HG02588 (cell line): ENCODE measurements around the gene PCSK1N.

Experiments
- ATAC-seq: cut with Tn5 transposase; IDR thresholded peaks from one replicate; pipeline ENCODE4 v1.9.1; 2021; ENCODE audit warnings: mild to moderate bottlenecking, moderate library complexity; ENCODE audit not compliant: unreplicated experiment

The PCSK1N gene

DNA sequence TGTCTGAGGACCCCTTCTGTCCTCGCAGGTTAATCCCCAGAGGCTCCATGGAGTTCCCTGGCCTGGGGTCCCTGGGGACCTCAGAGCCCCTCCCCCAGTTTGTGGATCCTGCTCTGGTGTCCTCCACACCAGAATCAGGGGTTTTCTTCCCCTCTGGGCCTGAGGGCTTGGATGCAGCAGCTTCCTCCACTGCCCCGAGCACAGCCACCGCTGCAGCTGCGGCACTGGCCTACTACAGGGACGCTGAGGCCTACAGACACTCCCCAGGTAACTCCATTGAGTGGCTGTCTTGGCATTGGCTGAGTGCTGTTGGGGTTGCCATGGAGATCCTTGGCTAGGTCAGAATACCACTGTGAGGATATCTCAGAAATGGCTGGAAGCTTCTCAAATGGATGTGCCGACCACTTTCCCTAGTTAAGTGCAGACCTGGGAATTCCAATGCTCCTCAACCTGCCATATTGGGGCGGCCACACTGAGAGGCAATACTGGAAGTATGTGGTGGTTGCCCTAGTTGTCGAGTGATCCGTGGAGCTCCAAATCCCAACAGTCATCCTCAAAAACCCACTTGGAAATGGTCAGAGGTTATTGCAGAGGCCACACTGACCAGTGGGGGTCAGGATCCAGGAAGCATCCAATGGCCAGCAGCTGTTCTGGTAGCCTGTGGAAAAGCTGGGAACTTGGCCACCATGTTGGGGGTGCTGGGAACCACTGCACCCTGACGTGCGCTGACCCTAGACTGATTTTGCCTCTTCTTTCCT is 44.2 kb downstream of the PCSK1N start:
- ATAC-seq = no peak

DNA sequence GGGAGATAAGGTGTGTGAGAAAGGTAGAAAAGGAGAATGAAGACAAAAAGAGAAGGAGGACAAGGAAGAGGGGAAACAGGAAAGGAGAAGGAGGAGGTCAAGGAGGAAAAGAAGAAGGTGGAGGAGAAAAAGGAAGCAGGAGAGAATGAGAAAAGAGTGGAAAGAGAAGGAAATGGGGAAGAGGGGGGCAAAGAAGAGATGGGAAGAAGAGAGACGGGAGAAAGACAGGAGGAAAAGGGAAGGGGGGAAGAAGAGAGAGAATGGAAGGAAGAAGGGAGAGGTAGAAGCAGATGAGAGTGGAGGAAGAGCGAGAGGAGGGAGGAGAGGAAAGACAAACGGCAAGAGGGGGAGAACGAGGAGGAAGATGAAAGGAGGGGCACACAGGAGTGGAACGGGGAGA is 44.9 kb downstream of the PCSK1N start:
- ATAC-seq = no peak

DNA sequence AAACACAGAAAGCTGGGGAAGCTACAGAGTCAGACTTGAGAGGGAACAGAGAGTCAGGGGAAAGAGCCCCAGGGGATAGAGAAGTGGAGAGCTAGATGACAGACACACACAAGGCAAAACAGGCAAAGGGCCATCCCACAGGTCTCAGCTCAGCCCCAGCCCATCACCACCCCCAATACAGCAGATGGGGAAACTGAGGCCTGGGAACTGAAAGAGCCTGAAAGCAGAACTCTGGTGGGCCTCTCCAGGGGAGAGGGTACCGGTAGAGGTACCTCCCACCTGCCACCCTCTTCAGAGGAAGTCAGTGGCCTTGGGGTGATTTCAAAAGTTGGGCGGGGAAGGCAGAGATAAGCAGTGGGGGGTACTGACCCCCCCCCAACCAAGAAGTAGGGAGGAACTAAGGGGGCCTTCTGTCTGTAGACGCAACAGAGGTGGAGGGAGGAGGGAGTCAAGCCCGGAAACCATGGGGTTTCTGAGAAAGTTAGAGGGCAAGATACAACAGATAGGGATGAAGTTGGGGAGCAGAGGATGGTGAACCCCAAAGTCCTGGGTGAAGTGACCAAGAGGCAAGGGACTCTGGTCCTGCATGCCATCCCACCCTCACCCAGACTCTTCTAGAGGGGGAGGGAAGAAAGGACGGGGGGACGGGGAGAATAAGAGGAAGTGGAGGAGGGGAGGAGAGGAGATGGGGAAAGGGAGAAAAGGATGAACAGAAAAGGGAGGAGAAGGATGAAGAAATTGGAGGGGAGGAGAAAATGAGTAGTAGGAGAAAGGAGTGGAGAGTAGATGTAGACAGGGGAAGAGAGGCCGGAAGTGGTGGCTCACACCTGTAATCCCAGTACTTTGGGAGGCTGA is 45.8 kb downstream of the PCSK1N start:
- no peak for ATAC-seq

DNA sequence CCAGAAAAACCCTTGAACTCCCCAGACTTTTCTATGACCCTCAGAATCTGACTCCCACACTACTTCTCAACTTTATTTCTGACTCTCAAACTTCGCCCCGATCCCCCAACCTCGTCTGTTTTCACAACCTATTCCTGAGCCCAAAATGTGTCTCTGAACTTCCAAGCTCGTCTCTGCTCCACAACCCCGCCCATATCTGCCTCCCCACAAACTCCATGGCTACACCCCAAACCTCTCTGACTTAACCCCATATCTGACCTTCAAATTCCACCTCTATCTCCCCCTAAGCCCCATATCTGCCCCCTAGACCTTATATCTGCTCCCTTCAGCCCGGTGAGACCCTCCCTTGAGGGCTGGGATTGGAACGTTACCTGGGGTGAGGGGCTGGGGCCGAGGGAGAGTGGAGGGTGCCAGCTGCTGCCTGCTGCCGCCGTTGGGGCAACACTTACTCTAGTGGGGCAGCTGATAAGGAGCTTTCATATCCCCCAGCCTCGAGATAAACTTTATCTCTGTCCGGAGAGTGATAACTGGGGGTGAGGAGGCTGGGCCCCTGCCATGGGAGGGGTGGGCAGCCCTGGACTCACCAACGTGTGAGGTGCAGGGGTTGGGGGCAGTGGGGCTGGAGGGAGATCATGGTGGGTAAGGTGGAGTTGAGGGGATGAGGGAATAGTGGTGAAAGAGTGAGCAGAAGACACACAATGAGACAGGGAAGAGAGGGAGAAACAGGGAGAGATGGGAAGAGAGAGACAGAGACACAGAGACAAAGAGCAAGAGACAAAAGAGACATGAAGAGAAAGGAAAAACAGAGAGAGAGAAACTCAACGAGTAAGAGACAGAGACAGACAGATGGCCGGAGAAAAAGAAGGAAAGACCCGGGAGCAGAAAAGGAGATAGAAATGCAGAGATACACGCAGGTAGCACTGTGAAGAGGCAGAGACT is 47.6 kb downstream of the PCSK1N start:
- no peak for ATAC-seq

DNA sequence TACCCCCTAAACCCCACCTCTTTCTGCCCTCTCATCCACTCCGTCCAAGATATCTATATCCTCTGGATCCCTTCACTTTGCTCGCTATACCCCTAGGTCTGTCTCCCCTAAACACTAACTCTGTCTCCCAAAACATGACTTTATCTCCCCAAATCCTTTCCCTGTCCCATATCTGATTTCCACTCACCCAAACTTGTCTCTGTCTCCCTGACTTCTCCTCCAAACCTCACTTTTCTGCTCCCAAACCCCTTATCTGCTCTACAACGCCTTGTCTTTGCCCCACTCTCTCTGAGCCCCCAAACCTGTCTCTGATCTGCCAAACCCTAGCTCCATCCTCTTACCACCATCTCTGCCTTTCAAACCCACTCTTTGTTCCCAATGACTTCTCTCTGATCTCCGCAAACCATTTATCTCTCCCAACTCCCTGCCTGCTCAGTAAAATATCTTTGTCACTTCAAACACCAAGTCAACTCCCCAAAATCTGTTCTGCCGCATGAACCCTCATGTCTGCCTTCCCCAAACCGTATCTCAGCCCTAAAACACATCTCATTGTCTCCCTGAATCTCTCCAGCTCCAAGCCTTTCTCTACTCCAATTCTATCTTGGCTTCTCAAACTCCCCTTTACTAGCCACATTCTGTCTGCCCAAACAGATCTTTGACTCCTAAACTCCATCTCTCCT is 48.4 kb downstream of the PCSK1N start:
- ATAC-seq = no peak

DNA sequence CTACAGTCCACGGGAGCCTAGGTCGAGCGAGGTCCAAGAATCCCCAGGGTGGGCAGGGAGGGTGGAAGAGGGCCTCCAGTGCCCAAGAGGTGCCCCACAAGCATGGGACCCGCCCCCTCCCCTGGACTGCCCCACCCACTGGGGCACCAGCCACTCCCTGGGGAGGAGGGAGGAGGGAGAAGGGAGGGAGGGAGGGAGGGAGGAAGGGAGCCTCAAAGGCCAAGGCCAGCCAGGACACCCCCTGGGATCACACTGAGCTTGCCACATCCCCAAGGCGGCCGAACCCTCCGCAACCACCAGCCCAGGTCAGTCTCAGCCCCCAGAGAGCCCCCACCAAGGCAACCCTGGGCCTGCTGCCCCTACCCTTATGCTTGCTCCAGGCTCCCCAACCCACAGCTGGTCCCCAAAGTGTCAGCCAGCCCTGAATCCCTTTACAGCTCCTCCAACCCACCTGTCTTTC is 49.0 kb downstream of the PCSK1N start, which contains the start of gene GATA1:
TSS of gene GATA1 (plus strand) at position 250 of the 460 bp plus-strand sequence. CDS start 4,520 bp downstream, outside the sequence.
- no peak for ATAC-seq

DNA sequence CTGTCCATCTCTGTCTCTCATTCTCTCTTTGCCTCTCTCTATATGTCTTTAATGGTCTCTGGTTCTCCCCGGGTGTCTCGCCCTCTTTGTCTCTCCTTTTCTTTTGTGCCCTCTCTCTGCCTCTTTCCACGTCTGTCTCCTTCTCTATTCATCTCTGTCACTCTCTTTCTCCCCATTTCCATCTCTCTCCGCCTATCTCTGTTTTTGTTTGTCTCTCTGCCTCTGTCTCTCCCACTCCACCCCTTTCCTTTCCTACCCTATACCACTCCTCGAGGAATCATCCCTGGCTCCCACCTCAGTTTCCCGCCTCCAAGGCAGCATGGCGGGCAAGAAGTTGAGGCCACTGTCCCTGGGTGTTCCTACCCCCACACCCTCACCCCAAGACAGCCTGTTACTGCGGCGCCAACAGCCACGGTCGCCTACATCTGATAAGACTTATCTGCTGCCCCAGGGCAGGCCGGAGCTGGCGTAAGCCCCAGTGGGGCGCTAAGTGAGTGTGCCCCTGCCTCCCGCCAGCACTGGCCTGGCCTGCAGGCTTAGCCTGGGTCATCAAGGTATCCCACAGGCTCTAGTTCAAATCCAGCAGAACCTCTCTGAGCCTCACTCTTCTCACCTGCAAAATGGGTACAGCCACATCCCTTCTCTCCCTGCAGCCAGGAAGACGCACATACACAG is 49.7 kb downstream of the PCSK1N start:
- no peak for ATAC-seq

DNA sequence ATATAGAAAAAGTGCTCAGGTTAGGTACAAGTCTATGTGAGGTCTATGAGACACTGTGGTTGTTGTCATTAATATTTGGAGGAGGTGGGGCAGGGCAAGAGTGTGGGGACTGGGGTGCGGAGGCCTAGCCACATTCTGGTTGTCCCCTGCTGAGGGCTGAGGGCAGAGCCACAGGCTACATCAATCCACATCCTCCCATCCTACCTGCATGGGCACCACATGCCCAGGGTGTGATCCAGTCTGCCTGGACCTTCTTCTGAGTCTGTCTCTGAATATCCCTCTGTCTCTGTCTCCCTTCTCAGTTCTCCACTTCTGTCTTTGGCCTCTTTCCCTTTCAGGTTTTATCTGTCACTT is 50.2 kb downstream of the PCSK1N start:
- ATAC-seq = no peak

DNA sequence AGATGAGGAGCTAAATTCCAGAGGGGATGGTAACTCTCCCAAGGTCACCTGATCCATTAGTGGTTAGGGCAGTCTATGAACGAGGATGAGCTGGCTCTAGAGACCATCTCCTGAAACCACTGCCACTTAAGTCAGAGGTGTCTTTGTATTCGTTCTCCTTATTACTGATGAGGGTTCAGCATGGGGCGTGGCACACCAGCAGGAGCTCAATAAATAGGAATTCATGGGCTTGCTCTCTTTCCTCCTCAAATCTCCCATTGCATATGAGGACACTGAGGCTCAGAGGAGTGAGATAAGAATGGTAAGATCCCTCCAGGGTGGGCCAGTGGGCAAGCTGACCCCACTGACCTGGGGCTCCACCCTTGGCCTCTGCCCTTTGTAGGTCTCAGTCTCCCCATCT is 50.7 kb downstream of the PCSK1N start:
- no peak for ATAC-seq

DNA sequence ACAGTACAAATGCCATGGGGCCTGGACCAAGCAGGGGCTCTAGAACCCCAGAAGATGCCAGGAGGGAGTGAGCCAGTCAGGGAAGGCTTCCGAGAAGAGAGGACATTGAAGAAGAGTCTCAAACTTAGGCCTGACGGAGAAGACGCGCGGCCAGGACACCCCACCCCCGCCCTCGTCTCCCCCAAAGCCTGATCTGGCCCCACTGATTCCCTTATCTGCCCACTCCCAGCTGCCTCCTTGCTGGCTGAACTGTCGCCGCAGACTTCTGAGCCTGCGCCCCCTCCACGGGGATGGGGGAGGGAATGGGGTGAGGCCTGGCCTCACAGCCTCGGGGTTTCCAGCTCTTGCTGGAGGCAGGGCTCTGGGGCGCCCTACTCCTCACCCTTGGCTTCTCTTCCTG is 52.6 kb downstream of the PCSK1N start:
- no peak for ATAC-seq

DNA sequence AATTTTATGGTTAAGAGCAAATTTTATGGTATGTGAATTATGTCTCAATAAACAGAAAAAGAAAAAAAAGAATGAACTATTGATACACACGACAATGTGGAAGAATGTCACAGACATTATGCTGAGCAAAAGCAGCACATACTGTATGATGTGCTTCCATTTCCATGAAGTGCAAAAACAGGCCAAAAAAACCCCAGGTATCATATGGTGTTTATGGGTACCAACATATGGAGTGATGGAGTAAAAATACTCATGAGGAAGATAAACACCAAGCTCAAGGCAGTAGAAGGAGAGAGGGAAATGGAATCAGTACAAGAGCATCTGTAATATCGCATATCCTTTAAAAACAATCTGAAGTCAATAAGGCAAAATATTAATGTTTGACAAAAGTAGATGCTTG is 53.2 kb downstream of the PCSK1N start:
- no peak for ATAC-seq

DNA sequence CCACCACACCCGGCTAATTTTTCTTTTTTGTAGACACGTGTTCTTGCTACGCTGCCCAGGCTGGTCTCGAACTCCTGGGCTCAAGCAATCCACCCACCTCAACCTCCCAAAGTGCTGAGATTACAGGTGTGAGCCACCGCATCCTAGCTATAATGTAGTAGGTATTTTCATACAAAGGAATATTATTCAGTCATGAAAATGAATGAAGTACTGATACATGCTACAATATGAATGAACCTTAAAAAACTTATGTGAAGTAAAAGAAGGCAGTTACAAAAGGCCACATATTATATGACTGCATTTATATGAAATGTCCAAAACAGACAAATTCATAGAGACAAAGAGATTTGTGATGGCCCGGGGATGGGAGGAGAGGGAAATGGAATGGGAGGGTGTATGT is 53.7 kb downstream of the PCSK1N start:
- no peak for ATAC-seq
